Cardiac fibroblast (primary cell): ENCODE measurements around the gene NXF2B.
"Not testable (repeated sequence)": the region's sequence is repeated elsewhere in the genome, so short reads cannot be mapped to it uniquely, and the experiment has no call there.

Experiments used
- DNase-seq, 2 donors: peaks; one replicate each; pipeline versions ENCODE4 v3.0.0 to v3.0.0-alpha.2; 2010; ENCODE audit warnings: low read depth in 2 of 2
- H3K4me3 ChIP-seq, 2 donors: replicated peaks in 1 of 2; 1 replicate in 1 of 2; 2 replicates in 1 of 2; pipeline ENCODE4 v1.5.1; 2011; ENCODE audit warnings: low read depth in 2 of 2, low read length in 2 of 2, mild to moderate bottlenecking in 2 of 2, moderate library complexity in 1 of 2
- TF ChIP-seq, protein P1 (sequence below): IDR thresholded peaks from one replicate; pipeline ENCODE4 v1.5.1; 2011; ENCODE audit warnings: low read depth, mild to moderate bottlenecking, low read length, inconsistent platforms

The NXF2B gene

GRCh38 chrX:102439908-102440307, at the start of gene NXF2B:
TSS of gene NXF2B (minus strand) at chrX:102440008. CDS start at chrX:102380036, 59,972 bp downstream.
- H3K4me3 ChIP-seq, DNase-seq: not testable (repeated sequence)

DNA sequence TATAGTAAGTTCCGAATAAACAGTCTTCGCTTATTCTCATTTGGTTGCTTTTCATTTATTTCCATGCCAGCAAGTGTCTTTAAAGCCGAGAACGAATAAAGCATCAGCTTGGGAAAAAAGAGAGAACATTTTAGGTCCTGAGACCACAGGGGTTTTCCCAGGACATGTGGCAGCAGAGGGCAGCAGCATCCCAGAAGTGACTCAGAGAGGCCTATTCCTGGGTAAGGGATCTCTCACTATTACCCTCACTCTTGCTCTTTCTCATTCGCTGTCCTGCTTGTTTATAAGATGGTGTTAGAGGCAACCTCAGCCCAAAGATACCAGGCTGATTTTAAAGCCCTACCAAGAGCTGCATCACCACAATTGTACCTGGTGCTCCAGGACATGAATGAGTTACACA, 39.0 kb upstream of the NXF2B start:
- H3K4me3 ChIP-seq, DNase-seq: not testable (repeated sequence)

DNA sequence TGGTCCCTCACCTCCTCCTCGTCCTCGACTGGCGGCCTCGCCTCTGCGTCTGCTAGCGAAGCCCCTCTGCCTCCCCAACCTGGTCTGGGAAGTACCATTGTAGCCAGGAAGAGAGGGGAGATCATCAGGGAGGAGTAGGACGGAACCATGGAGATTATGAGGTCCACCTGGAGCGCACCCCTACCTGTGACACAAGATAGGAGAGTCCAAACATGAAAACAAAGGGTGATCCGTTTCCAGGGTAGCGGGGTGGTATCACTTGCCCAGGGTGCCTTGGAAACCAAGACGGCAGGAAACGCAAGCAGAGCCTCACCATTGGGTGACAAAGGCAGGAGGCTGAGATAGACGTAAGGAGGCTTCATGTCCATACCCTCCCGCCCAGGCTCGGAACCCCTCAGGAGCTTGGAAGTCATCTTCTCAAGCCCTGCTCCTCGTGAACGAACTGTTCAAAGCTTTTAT, 32.0 kb upstream of the NXF2B start, which contains the start of gene TCP11X2:
Gene TCP11X2 (minus strand): TSS at position 51 of the 459 bp plus-strand sequence.
- not testable (repeated sequence) for DNase-seq, H3K4me3 ChIP-seq

DNA sequence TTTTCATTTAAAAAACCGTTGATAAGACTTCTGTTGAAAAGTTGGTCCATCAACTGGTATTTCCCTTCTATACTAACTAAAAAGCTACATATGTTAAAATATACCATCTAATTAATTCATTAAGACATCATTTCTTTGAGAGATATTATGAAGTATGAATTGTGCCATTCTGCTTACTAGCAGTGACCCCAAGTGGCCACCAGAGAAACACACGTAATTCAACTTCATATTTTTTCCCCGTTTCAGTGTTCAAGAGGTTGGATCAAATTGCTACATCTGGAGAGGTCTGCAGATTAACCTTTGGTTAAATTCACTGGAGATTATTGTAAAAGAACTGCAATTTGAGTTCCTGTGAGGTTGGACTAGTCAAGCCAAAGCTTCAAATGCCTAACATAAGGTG, 30.4 kb upstream of the NXF2B start:
- DNase-seq, H3K4me3 ChIP-seq: not testable (repeated sequence)

DNA sequence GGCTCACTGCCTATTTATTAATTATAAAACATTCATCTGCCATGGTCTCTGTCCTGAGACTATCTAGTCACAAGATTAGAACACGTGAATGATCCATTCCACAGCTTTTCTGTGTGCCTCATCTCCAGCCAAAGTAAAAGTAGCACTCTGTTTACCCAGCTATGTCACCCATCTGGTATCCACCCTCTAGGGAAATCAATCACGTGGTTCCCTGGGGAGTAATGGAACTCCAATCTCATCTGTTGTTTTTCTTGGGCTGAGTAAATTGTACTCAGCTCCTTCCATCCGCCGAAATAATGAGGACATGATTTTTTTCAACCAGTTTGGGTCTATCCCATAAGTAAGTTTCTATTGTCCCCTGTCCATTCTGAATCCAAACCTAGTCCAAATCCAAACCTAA, 18.8 kb upstream of the NXF2B start:
- H3K4me3 ChIP-seq, DNase-seq: not testable (repeated sequence)

DNA sequence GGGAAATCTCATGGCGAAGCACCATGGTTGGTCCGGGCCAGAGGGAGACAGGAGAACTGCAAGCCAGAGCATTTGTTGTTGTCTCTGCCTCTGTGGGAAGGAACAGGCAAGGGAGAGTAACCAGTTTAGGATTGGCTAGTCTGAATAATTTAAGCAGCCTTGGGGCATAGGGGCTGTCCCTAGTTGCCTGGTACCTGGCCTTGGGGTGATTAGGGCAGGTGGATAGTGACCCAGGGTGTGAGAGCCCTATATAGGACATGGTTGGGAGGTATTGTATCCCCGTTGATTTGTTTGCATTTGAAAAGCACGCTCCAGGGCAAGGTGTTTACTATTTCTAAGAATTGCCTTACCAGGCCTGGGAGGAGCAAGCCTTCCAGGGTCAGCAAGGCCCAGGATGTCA, 25.3 kb downstream of the NXF2B start:
- H3K4me3 ChIP-seq, DNase-seq: not testable (repeated sequence)

DNA sequence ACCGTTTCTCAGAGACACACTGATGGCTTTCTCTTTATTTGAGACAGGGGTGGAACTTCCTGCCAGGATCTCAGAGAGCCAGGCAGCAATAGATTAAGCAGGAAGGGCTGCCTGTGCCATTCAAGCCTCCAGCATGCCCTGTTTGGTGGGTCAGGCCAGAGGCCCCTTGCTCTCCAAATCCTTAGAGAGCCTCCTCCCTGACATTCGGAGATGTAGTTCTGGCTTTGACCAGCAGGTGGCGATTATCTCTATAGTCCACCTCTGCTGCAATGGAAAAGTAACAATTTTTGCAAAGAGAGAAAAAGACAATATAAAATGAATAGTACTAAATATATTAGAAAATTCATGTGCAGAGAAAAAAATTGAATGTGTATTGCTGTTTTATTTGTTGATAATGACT, 93.9 kb downstream of the NXF2B start:
- no peak overlapping the region for H3K4me3 ChIP-seq
- TF ChIP-seq, protein P1, sequence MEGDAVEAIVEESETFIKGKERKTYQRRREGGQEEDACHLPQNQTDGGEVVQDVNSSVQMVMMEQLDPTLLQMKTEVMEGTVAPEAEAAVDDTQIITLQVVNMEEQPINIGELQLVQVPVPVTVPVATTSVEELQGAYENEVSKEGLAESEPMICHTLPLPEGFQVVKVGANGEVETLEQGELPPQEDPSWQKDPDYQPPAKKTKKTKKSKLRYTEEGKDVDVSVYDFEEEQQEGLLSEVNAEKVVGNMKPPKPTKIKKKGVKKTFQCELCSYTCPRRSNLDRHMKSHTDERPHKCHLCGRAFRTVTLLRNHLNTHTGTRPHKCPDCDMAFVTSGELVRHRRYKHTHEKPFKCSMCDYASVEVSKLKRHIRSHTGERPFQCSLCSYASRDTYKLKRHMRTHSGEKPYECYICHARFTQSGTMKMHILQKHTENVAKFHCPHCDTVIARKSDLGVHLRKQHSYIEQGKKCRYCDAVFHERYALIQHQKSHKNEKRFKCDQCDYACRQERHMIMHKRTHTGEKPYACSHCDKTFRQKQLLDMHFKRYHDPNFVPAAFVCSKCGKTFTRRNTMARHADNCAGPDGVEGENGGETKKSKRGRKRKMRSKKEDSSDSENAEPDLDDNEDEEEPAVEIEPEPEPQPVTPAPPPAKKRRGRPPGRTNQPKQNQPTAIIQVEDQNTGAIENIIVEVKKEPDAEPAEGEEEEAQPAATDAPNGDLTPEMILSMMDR = peak; percentile 61
- peak; percentile 44 to 48 for DNase-seq

GRCh38 chrX:102341867-102342266, 97.9 kb downstream of the NXF2B start:
- TF ChIP-seq, protein P1 = peak; percentile 11
- DNase-seq = peak in 1 of 2 donors; percentile 5

DNA sequence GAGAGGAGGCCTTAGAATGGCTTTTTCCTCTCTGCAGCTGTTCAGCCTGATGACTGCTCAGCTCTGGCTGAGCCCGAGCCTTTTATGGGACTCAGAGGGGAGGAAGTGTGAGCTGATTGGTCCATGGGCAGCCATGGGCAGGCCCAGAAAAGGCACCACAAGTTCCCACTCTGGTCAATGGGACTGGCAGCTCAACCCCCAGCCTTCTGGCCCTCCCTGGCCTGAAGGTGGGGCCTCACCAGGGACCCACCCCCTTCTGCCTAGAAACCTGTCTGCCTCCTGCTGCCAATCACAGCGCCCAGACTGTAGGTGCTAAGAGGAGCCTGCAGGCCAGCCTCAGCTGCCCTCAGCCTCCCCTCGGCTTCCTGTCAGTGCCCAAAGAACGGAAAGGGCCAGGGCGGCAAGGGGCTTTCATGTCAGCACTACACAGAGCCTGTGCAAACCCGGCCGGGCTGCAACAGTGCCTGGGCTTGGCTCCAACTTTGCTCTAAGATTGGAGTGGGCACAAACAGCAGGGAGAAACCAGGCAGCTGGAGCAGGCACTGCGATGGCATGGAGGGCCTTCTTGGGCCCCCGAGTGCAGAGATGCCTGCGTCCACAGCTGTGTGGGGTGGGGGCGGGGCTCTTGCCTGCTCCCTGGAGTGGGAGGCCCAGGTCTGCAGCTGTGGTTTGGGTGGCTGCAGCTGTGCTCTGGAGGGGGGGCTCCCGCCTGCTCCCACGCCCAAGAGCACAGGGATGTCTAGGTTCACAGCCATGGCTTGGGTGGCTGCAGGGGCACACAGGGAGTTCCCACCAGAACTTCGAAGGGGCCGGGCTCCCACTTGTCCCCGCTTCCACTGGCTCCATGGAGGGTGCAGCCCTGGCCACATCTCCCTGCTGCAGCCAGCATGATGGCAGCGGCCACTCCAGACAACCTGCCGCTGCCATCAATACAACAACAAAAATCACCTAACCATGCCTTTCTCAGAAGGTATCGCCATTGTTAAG, 100.2 kb downstream of the NXF2B start:
- DNase-seq = no peak
- TF ChIP-seq, protein P1 = no peak
- no peak overlapping the region for H3K4me3 ChIP-seq

More at GRCh38 chrX:102341867-102342266, 97.9 kb downstream of the NXF2B start:
- no peak overlapping the region for H3K4me3 ChIP-seq

- TF ChIP-seq, protein P1 = no peak
- H3K4me3 ChIP-seq = no peak overlapping the region
- DNase-seq = no peak
Measured at GRCh38 chrX:102338162-102338561, 101.6 kb downstream of the NXF2B start.
